ENCODE measurements around the gene SEMA5B.

DNA sequence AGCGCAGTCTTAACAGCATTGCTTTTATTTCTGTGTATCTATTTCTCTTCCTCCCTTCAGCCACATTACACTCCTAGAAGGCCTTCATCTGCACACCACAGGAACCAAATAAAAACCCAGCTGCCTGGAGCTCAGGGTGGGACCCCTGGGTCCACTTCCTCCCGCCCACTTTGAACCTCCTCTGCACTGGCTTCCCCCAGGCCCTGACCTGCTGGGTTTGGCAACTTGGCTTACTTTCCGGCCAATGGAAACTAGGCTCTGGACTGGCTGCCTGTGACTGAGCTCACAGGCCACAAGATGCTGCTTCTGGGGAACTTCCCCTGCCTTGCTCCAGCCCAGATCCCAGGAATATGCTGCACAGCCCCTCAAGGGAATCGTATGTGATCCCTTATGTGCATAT lies 89.8 kb downstream of the SEMA5B start:
- TF ChIP-seq, protein P1, sequence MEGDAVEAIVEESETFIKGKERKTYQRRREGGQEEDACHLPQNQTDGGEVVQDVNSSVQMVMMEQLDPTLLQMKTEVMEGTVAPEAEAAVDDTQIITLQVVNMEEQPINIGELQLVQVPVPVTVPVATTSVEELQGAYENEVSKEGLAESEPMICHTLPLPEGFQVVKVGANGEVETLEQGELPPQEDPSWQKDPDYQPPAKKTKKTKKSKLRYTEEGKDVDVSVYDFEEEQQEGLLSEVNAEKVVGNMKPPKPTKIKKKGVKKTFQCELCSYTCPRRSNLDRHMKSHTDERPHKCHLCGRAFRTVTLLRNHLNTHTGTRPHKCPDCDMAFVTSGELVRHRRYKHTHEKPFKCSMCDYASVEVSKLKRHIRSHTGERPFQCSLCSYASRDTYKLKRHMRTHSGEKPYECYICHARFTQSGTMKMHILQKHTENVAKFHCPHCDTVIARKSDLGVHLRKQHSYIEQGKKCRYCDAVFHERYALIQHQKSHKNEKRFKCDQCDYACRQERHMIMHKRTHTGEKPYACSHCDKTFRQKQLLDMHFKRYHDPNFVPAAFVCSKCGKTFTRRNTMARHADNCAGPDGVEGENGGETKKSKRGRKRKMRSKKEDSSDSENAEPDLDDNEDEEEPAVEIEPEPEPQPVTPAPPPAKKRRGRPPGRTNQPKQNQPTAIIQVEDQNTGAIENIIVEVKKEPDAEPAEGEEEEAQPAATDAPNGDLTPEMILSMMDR (IDR thresholded peaks at IDR 0.05): no peak
- TF ChIP-seq ZFX (IDR thresholded peaks at IDR 0.05; ENCODE audit: borderline replicate concordance): no peak
